Stomach (tissue), 9 donors: ENCODE results near the gene NRG2. TPM values are rescaled to one million over a fixed set of nuclear protein-coding genes. Genes with fewer than 3 reads are reported as not detected.

Source experiments
- DNase-seq, 2 donors: peaks; one replicate each; pipeline versions ENCODE4 v3.0.0 to v3.0.0-alpha.2; 2013 to 2019
- H3K27ac ChIP-seq, 5 donors: fragments of 200-600 bp in 4 of 5; sonication (generic) in 4 of 5; one replicate each; pipeline ENCODE4 v1.5.1; 2013 to 2019; ENCODE audit warnings: mild to moderate bottlenecking in 1 of 5, moderate library complexity in 1 of 5
- H3K27me3 ChIP-seq, 3 donors: fragments of 200-600 bp; sonication (generic); one replicate each; pipeline ENCODE4 v1.5.1; 2017 to 2019; ENCODE audit warnings: mixed run types in 1 of 3
- H3K36me3 ChIP-seq, 4 donors: fragments of 200-600 bp; sonication (generic); 1 replicate in 3 of 4; 2 replicates in 1 of 4; pipeline ENCODE4 v1.5.1; 2016 to 2019
- H3K4me1 ChIP-seq, 4 donors: fragments of 200-600 bp; sonication (generic); one replicate each; pipeline ENCODE4 v1.5.1; 2016 to 2019
- H3K4me3 ChIP-seq, 4 donors: fragments of 200-600 bp; sonication (generic) in 3 of 4; one replicate each; pipeline ENCODE4 v1.5.1; 2016 to 2019; ENCODE audit warnings: mild to moderate bottlenecking in 1 of 4
- H3K9me3 ChIP-seq, 4 donors: fragments of 200-600 bp; sonication (generic); one replicate each; pipeline ENCODE4 v1.5.1; 2016 to 2019
- EP300 ChIP-seq: sonication (generic); formaldehyde crosslinking; IDR thresholded peaks from one replicate; pipeline ENCODE4 v1.6.1; 2017; ENCODE audit warnings: antibody characterized with exemption
- POLR2A ChIP-seq, 4 donors: fragments of 450-650 bp; IDR thresholded peaks; one replicate each; pipeline ENCODE4 v1.6.1; 2016; ENCODE audit warnings: antibody characterized with exemption in 4 of 4, control low read depth in 2 of 4, mild to moderate bottlenecking in 1 of 4, moderate library complexity in 1 of 4
- POLR2AphosphoS5 ChIP-seq, 3 donors: sonication (generic); formaldehyde crosslinking; IDR thresholded peaks; one replicate each; pipeline ENCODE4 v1.6.1; 2016; ENCODE audit warnings: antibody characterized with exemption in 3 of 3
- WGBS, 5 donors: extraction: QIAGEN DNeasy Blood & Tissue Kit in 3 of 5; methylation state at CpG; one replicate each; pipeline versions ENCODE4 v1.1.5 to v1.1.7; 2013 to 2018; 5-methylcytosine and 5-hydroxymethylcytosine counted together
- intact Hi-C: fragments of 100-400 bp; cut with DNase I; formaldehyde crosslinking; loops from one replicate; pipeline ENCODE4 v1.15.1; 2023; ENCODE audit warnings: low total_unique reads
- polyA plus RNA-seq, 3 donors: library from polyadenylated mRNA; stranded (reverse); fragments of 200-250 nt; gene quantifications; one replicate each; pipeline ENCODE4 v1.2.3, GENCODE V29; 2013
- total RNA-seq, 5 donors: library from RNA; depleted of rRNA; stranded (reverse); fragments of >200 nt; gene quantifications; one replicate each; pipeline versions ENCODE4 v1.1.0 to v1.2.3, GENCODE V29; 2014 to 2016
- TF ChIP-seq, protein P1 (sequence below), 7 experiments: fragments of 450-650 bp in 4 of 7; fragments of 200-600 bp in 3 of 7; sonication (generic) in 3 of 7; IDR thresholded peaks; one replicate each; pipeline ENCODE4 v1.5.1; 2016 to 2019; ENCODE audit warnings: antibody characterized with exemption in 7 of 7, control low read depth in 2 of 7, mild to moderate bottlenecking in 1 of 7
- donor health status: healthy with polysubstance abuse.
- donor health status: Bipolar disorder and iron deficiency.
- donor health status: healthy.

Gene NRG2
- total and polyA plus RNA-seq, 8 donors = 0.25 to 22.2 (median 1.2) TPM; not detected in 1

DNA sequence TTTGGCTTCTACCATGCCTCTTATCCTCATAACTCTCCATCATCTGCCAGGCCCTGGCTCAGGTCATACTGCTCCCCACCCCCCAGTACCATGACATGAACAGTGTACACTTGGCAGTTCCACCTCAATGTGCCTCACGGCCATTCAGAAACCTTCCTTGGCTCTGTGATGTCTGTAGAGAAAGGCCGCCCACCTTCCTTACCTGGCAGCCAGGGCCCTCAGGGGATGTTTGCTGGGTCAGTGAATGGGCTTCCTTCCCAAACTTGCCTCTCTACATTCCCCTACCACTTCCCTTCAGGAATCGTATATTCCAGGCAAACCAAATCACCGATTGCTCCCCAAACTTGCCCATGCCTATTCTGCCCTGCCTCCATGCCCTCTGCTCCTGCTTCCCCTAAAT lies 146.4 kb downstream of the NRG2 start:
- no peak for TF ChIP-seq EP300
- TF ChIP-seq POLR2A (IDR thresholded peaks at IDR 0.05) = no peak
- TF ChIP-seq, protein P1, sequence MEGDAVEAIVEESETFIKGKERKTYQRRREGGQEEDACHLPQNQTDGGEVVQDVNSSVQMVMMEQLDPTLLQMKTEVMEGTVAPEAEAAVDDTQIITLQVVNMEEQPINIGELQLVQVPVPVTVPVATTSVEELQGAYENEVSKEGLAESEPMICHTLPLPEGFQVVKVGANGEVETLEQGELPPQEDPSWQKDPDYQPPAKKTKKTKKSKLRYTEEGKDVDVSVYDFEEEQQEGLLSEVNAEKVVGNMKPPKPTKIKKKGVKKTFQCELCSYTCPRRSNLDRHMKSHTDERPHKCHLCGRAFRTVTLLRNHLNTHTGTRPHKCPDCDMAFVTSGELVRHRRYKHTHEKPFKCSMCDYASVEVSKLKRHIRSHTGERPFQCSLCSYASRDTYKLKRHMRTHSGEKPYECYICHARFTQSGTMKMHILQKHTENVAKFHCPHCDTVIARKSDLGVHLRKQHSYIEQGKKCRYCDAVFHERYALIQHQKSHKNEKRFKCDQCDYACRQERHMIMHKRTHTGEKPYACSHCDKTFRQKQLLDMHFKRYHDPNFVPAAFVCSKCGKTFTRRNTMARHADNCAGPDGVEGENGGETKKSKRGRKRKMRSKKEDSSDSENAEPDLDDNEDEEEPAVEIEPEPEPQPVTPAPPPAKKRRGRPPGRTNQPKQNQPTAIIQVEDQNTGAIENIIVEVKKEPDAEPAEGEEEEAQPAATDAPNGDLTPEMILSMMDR (IDR thresholded peaks at IDR 0.05) = no peak
- no peak for TF ChIP-seq POLR2AphosphoS5 (IDR thresholded peaks at IDR 0.05)
- 89 to 93% (median 92%) methylated on average over 4 of the region's 4 CpGs for WGBS, 5 donors
- no peak for DNase-seq
- Histone ChIP-seq H3K9me3 (no peaks in the 10 kb centered on the region), H3K27me3 (peaks cover 0 to 13% (median 3%) of the 10 kb centered on the region in 3 donors), H3K36me3 (no peaks in the 10 kb centered on the region), H3K27ac (no peak overlapping the region), H3K4me3 (no peak overlapping the region), H3K4me1 (peaks cover 0 to 20% (median 5%) of the 10 kb centered on the region in 4 donors)
- intact Hi-C loops = no loop called here

DNA sequence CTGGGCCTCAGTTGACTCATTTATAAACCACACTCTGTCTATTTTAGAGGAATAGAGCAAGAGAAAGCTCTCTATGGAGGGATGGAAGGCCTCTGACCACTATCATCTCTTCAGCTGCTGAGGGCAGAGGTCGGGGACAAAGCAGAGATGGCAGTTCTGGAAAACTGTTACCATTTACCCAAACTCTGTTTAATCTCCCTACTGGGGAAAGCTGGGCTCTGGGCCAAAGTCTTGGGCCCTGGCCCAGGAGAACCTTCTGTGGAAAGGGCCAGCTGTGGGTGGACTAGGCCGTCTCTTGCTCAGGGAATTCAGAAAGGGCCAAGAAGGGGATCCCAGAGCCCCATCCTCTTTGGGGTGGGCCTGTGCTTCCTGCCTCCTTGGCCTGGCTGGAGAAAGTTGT lies 147.5 kb downstream of the NRG2 start:
- Histone ChIP-seq H3K9me3 (no peaks in the 10 kb centered on the region), H3K4me3 (no peak overlapping the region), H3K27me3 (peaks cover 0 to 5% (median 0%) of the 10 kb centered on the region in 3 donors), H3K36me3 (no peaks in the 10 kb centered on the region), H3K4me1 (peaks cover 0 to 20% (median 5%) of the 10 kb centered on the region in 4 donors), H3K27ac (no peak overlapping the region)
- WGBS, 5 donors = 22 to 47% (median 27%) methylated on average over 2 of the region's 2 CpGs
- DNase-seq = peak in 1 of 2 donors; percentile 49
- intact Hi-C loops = no loop called here
- TF ChIP-seq, protein P1 (IDR thresholded peaks at IDR 0.05) = no peak
- TF ChIP-seq EP300 (no peak), POLR2AphosphoS5 (IDR thresholded peaks at IDR 0.05) (no peak), POLR2A (IDR thresholded peaks at IDR 0.05) (no peak)

DNA sequence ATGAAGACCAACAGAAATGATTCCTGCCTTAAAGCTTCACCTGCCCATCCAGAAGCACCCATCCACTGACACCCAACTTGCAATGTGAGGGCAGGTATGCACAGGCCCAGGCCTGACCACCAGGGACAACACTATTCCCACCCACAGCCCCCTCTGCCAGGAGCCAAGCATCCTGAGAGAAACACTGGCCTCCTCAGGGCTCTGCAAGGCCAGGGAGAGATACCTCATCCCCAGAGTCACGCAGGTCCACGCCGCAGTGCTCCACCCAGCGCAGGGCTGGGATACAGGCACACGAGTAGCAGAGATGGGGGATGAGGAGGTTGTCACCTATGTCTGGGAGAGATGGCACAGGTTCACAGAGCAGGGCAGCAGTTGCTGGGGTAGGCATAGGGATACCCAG lies 148.1 kb downstream of the NRG2 start:
- DNase-seq = no peak

DNA sequence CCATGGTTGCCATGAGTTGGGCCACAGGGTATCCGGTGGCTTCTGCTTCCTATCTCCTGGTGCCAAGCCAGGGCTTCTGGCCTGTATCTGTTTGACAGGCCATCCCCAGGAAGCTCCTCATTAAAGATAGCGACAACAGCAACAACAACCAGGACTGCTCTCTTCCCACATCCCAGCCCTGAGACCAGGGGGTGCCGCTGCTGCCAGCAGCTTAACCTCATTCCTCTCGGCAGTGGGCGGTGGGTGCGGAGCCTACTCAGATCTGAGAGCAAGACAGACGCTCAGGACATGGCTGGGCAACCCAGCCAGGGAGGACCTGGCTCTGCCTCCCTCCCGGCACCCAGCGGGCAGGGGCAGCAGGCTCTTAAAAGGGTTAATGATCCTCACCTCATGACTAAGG lies 149.2 kb downstream of the NRG2 start:
- 71 to 90% (median 82%) methylated on average over 1 to 9 of the region's 9 CpGs for WGBS, 5 donors
- H3K27me3 ChIP-seq = no peaks in the 10 kb centered on the region
- no peaks in the 10 kb centered on the region for H3K9me3 ChIP-seq
- intact Hi-C loops = no loop called here
- TF ChIP-seq EP300 (no peak), POLR2AphosphoS5 (IDR thresholded peaks at IDR 0.05) (no peak), POLR2A (IDR thresholded peaks at IDR 0.05) (no peak)
- TF ChIP-seq, protein P1 (IDR thresholded peaks at IDR 0.05) = no peak
- no peaks in the 10 kb centered on the region for H3K36me3 ChIP-seq
- no peak overlapping the region for H3K27ac ChIP-seq
- peaks cover 0 to 20% (median 5%) of the 10 kb centered on the region in 4 donors for H3K4me1 ChIP-seq
- no peak overlapping the region for H3K4me3 ChIP-seq
- DNase-seq = no peak

More for the DNA sequence above, 148.1 kb downstream of the NRG2 start:
- no peaks in the 10 kb centered on the region for H3K27me3 ChIP-seq
- intact Hi-C loops = no loop called here
- TF ChIP-seq, protein P1 (IDR thresholded peaks at IDR 0.05) = no peak
- TF ChIP-seq POLR2A (IDR thresholded peaks at IDR 0.05) (no peak), EP300 (no peak), POLR2AphosphoS5 (IDR thresholded peaks at IDR 0.05) (no peak)
- H3K4me3 ChIP-seq = no peak overlapping the region
- H3K36me3 ChIP-seq = no peaks in the 10 kb centered on the region
- no peaks in the 10 kb centered on the region for H3K9me3 ChIP-seq
- H3K27ac ChIP-seq = no peak overlapping the region
- H3K4me1 ChIP-seq = peaks cover 0 to 20% (median 5%) of the 10 kb centered on the region in 4 donors
- WGBS, 5 donors = 92 to 96% (median 95%) methylated on average over 5 of the region's 5 CpGs
